GM19438 (cell line): ENCODE data around the gene TTC4.

ENCODE experiments used
- ATAC-seq: cut with Tn5 transposase; IDR thresholded peaks from one replicate; pipeline ENCODE4 v1.9.1; 2021; ENCODE audit warnings: low read depth; ENCODE audit not compliant: unreplicated experiment

The TTC4 gene

GRCh38 chr1:54777431-54777830 lies 61.8 kb downstream of the TTC4 start:
- no peak for ATAC-seq

GRCh38 chr1:54781023-54781723 lies 65.5 kb downstream of the TTC4 start:
- no peak for ATAC-seq

- no peak for ATAC-seq
Observed at GRCh38 chr1:54782156-54782555, 66.5 kb downstream of the TTC4 start.

- ATAC-seq = no peak
Observed at GRCh38 chr1:54782588-54782987, 66.9 kb downstream of the TTC4 start.

GRCh38 chr1:54784066-54784465 lies 68.4 kb downstream of the TTC4 start:
- no peak for ATAC-seq

GRCh38 chr1:54786778-54787177 lies 71.1 kb downstream of the TTC4 start:
- no peak for ATAC-seq

GRCh38 chr1:54787604-54788003 lies 71.9 kb downstream of the TTC4 start:
- ATAC-seq = no peak

- ATAC-seq = no peak
Observed at GRCh38 chr1:54788459-54788858, 72.8 kb downstream of the TTC4 start.

- no peak for ATAC-seq
Observed at GRCh38 chr1:54791880-54792522, 76.3 kb downstream of the TTC4 start.
